ENCODE results near the gene CACNA2D3. TPM values are rescaled to one million over a fixed set of nuclear protein-coding genes. Genes with fewer than 3 reads are reported as not detected.

Gene CACNA2D3
- total and polyA plus RNA-seq, 12 donors = 0.26 to 13.7 (median 2.8) TPM; not detected in 1

GRCh38 chr3:54653456-54654195 is 531.3 kb downstream of the CACNA2D3 start:
- no peak for TF ChIP-seq POLR2A (IDR thresholded peaks at IDR 0.05)
- no peak for TF ChIP-seq CTCF (IDR thresholded peaks at IDR 0.05)
- no peak for DNase-seq
- no peak overlapping the region for H3K4me3 ChIP-seq
- H3K27ac ChIP-seq = no peak overlapping the region
- no peaks in the 10 kb centered on the region for H3K4me1 ChIP-seq (replicated peaks in 1 of 2)
- H3K36me3 ChIP-seq (replicated peaks in 1 of 2) = no peaks in the 10 kb centered on the region
- intact Hi-C loops (cut with DNase I) = no loop called here
- H3K27me3 ChIP-seq = no peaks in the 10 kb centered on the region
- 52 to 65% (median 59%) methylated on average over 6 of the region's 6 CpGs for WGBS, 4 donors
- H3K9me3 ChIP-seq (replicated peaks in 1 of 3) = no peaks in the 10 kb centered on the region

- no peaks in the 10 kb centered on the region for H3K4me1 ChIP-seq (replicated peaks in 1 of 2)
- no peak overlapping the region for H3K4me3 ChIP-seq
- intact Hi-C loops (cut with DNase I) = no loop called here
- 64 to 70% (median 67%) methylated on average over 4 of the region's 4 CpGs for WGBS, 4 donors
- H3K27ac ChIP-seq = no peak overlapping the region
- no peaks in the 10 kb centered on the region for H3K36me3 ChIP-seq (replicated peaks in 1 of 2)
- no peak for DNase-seq
- H3K9me3 ChIP-seq (replicated peaks in 1 of 3) = no peaks in the 10 kb centered on the region
- TF ChIP-seq CTCF (IDR thresholded peaks at IDR 0.05) (no peak), POLR2A (IDR thresholded peaks at IDR 0.05) (no peak)
- H3K27me3 ChIP-seq = no peaks in the 10 kb centered on the region
Measured at GRCh38 chr3:54654776-54655175, 532.4 kb downstream of the CACNA2D3 start.

GRCh38 chr3:54659347-54659746 is 537.0 kb downstream of the CACNA2D3 start:
- no peaks in the 10 kb centered on the region for H3K9me3 ChIP-seq (replicated peaks in 1 of 3)
- H3K4me1 ChIP-seq (replicated peaks in 1 of 2) = no peaks in the 10 kb centered on the region
- H3K36me3 ChIP-seq (replicated peaks in 1 of 2) = no peaks in the 10 kb centered on the region
- H3K4me3 ChIP-seq = no peak overlapping the region
- intact Hi-C loops (cut with DNase I) = no loop called here
- no peak overlapping the region for H3K27ac ChIP-seq
- DNase-seq = no peak
- H3K27me3 ChIP-seq = no peaks in the 10 kb centered on the region
- WGBS, 4 donors = 70 to 86% (median 77%) methylated on average over 3 of the region's 3 CpGs
- TF ChIP-seq CTCF (IDR thresholded peaks at IDR 0.05) (no peak), POLR2A (IDR thresholded peaks at IDR 0.05) (no peak)

GRCh38 chr3:54660714-54661132 is 538.4 kb downstream of the CACNA2D3 start:
- Histone ChIP-seq H3K4me3 (no peak overlapping the region), H3K36me3 (replicated peaks in 1 of 2) (no peaks in the 10 kb centered on the region), H3K9me3 (replicated peaks in 1 of 3) (no peaks in the 10 kb centered on the region), H3K27me3 (no peaks in the 10 kb centered on the region), H3K27ac (no peak overlapping the region), H3K4me1 (replicated peaks in 1 of 2) (no peaks in the 10 kb centered on the region)
- TF ChIP-seq POLR2A (IDR thresholded peaks at IDR 0.05) (no peak), CTCF (IDR thresholded peaks at IDR 0.05) (no peak)
- peak in 5 of 7 donors; percentile 3 to 54 (median 24) for DNase-seq
- 52 to 62% (median 56%) methylated on average over 9 of the region's 9 CpGs for WGBS, 4 donors
- intact Hi-C loops (cut with DNase I) = no loop called here
